Right atrium auricular region (tissue), 2 donors: ENCODE measurements around the gene PMVK. TPM values are rescaled to one million over a fixed set of nuclear protein-coding genes. Genes with fewer than 3 reads are reported as not detected.

Source experiments
- DNase-seq: peaks from one replicate; pipeline ENCODE4 v3.0.0-alpha.2; 2019; ENCODE audit warnings: low spot score
- H3K27ac ChIP-seq, 2 donors: fragments of 200-600 bp; sonication (generic); 1 replicate in 1 of 2; 2 replicates in 1 of 2; pipeline ENCODE4 v1.5.1; 2016 to 2019
- H3K27me3 ChIP-seq, 2 donors: fragments of 200-600 bp; sonication (generic); one replicate each; pipeline versions ENCODE4 v1.5.1 to v1.6.0; 2017 to 2019
- H3K36me3 ChIP-seq: fragments of 200-600 bp; sonication (generic); one replicate; pipeline ENCODE4 v1.5.1; 2016
- H3K4me1 ChIP-seq, 2 donors: fragments of 200-600 bp; sonication (generic); one replicate each; pipeline versions ENCODE4 v1.5.1 to v1.6.0; 2017 to 2019
- H3K4me3 ChIP-seq, 2 donors: fragments of 200-600 bp; sonication (generic); 1 replicate in 1 of 2; 2 replicates in 1 of 2; pipeline ENCODE4 v1.5.1; 2017 to 2019; ENCODE audit warnings: mild to moderate bottlenecking in 1 of 2, moderate library complexity in 1 of 2
- H3K9me3 ChIP-seq, 2 donors: fragments of 200-600 bp; sonication (generic); one replicate each; pipeline ENCODE4 v1.5.1; 2019
- total RNA-seq, 2 donors: library from RNA; depleted of rRNA; stranded (reverse); fragments of >200 nt; gene quantifications; one replicate each; pipeline ENCODE4 v1.1.0, GENCODE V29; 2016
- TF ChIP-seq, protein P1 (sequence below), 2 donors: fragments of 200-600 bp; sonication (generic); IDR thresholded peaks; one replicate each; pipeline ENCODE4 v1.5.1; 2019; ENCODE audit warnings: antibody characterized with exemption in 2 of 2

The PMVK gene
- total RNA-seq, 2 donors from 2014 or later: 15.7 to 21.2 TPM

DNA sequence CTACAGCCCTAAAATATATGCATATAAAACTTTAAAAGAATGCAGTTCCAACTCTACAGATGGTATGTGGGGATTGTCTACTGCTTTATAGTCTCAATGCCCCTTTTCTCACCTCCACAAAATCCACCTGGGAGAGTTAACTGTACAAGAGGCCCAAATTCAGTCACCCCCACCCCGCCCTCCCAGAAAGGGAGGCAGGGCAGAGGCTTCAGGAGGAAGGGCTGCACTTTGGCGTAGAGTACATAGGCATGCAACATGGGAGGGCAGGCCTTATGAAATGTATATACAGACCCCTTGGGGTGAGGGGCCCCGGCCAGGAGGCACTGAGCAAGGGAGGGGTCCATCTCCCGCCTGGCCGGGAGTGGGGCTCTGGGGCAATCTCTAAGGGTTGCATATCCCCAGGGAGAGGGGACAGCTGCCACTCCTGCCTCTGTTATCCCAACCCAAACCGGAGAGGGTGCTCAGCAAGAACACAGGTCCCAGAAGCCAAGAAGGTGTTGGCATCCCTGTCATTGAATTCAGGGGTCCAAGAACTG is 26.3 kb upstream of the PMVK start:
- Histone ChIP-seq H3K36me3 (peaks cover 68% of the 10 kb centered on the region), H3K4me3 (peak overlapping the region in 1 of 2 donors; percentile 81), H3K4me1 (peaks cover 0 to 29% of the 10 kb centered on the region in 2 donors), H3K9me3 (no peaks in the 10 kb centered on the region), H3K27ac (peak overlapping the region in 1 of 2 donors; percentile 97), H3K27me3 (no peaks in the 10 kb centered on the region)
- no peak for DNase-seq
- TF ChIP-seq, protein P1, sequence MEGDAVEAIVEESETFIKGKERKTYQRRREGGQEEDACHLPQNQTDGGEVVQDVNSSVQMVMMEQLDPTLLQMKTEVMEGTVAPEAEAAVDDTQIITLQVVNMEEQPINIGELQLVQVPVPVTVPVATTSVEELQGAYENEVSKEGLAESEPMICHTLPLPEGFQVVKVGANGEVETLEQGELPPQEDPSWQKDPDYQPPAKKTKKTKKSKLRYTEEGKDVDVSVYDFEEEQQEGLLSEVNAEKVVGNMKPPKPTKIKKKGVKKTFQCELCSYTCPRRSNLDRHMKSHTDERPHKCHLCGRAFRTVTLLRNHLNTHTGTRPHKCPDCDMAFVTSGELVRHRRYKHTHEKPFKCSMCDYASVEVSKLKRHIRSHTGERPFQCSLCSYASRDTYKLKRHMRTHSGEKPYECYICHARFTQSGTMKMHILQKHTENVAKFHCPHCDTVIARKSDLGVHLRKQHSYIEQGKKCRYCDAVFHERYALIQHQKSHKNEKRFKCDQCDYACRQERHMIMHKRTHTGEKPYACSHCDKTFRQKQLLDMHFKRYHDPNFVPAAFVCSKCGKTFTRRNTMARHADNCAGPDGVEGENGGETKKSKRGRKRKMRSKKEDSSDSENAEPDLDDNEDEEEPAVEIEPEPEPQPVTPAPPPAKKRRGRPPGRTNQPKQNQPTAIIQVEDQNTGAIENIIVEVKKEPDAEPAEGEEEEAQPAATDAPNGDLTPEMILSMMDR (IDR thresholded peaks at IDR 0.05): no peak

DNA sequence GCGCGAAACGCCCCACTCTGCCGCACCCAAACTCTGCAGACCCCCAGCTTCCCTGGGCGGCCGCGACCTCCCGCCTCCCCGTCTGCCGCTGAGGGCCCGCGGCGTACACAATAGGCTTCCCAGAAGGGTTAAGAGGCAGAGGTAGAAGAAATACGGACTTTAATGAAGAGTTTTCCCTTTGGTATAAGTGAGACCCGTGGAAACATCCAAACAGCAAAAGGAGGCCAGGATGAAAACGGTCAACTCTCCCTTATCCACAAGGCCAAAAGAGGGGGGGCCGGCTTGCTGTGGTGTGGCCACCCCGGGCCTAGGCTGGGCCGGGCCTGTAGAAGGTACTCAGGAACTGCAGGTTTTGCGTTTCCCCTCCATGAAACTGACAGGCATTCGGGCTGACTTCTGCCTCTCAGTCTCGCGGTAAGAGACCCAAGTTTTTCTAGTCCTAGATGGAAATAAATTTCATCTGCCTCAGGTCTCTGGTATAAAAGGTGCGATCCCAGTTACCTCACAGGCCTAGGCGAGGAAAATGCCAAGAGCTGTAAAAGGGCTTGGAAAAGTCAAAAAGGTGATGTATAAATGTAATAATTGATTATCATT is 25.7 kb upstream of the PMVK start:
- H3K36me3 ChIP-seq: peaks cover 61% of the 10 kb centered on the region
- no peak for DNase-seq
- peak overlapping the region; percentile 81 to 94 for H3K4me3 ChIP-seq
- no peaks in the 10 kb centered on the region for H3K9me3 ChIP-seq
- TF ChIP-seq, protein P1 (IDR thresholded peaks at IDR 0.05): peak in 1 of 2 donors; percentile 8
- H3K4me1 ChIP-seq: peaks cover 0 to 25% of the 10 kb centered on the region in 2 donors
- H3K27me3 ChIP-seq: no peaks in the 10 kb centered on the region
- peak overlapping the region; percentile 97 to 98 for H3K27ac ChIP-seq

DNA sequence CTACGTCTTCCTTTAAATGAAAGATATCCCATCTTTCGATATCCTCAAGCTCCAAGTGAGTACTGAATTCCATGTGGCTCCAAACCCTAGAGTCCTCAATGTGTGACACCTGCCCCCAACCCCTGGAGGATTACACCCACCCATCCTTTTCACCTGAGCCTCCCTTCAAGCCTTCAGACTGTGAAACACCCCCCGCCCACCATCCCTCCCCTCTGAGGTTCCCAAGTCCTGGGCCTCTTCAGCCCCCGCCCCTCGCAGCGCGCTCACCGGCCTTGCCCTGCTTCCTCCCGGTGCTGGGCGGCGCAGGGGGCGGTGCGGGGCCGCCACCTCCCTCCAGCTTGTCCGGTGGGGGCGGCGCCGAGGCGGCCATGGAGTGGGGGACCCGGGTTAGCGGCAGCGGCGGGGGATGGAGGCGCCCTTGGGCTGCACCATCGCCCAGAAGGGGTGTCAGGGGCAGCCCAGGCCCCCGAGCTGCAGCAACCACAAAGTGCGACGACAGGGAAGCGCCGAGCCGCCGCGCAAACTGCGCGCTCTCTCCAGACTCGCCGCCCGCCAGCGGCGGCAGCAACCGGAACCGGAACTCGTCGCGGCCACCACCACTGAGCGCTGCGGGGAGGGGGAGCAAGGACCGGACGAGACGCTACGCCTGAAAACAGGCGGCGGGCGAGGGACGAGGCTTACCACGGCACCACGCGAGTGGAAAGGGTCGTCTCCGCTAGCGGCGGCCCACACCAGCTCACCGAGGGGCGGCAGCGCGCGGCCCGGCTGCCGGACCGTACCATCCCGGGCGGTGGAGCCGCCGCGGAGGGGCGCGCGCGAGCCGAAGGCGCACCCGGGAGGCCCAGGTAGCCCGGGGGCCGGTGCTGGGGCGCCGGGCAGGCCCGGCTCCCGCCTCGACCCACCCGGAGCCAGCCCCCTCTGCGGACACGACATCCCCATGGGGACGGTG is 25.0 kb upstream of the PMVK start, which contains the start of gene PYGO2:
Gene PYGO2, minus strand, starts transcription at position 576 of the 949 bp plus-strand sequence. Its CDS starts 206 bp downstream, at position 370.
- H3K36me3 ChIP-seq: peaks cover 54% of the 10 kb centered on the region
- peak within 1 kb of the TSS; percentile 81 to 94 for H3K4me3 ChIP-seq
- no peaks in the 10 kb centered on the region for H3K27me3 ChIP-seq
- TF ChIP-seq, protein P1 (IDR thresholded peaks at IDR 0.05): peak; percentile 66 to 79
- no peaks in the 10 kb centered on the region for H3K9me3 ChIP-seq
- peaks cover 0 to 32% of the 10 kb centered on the region in 2 donors for H3K4me1 ChIP-seq
- no peak for DNase-seq
- H3K27ac ChIP-seq: peak within 1 kb of the TSS; percentile 97 to 98

DNA sequence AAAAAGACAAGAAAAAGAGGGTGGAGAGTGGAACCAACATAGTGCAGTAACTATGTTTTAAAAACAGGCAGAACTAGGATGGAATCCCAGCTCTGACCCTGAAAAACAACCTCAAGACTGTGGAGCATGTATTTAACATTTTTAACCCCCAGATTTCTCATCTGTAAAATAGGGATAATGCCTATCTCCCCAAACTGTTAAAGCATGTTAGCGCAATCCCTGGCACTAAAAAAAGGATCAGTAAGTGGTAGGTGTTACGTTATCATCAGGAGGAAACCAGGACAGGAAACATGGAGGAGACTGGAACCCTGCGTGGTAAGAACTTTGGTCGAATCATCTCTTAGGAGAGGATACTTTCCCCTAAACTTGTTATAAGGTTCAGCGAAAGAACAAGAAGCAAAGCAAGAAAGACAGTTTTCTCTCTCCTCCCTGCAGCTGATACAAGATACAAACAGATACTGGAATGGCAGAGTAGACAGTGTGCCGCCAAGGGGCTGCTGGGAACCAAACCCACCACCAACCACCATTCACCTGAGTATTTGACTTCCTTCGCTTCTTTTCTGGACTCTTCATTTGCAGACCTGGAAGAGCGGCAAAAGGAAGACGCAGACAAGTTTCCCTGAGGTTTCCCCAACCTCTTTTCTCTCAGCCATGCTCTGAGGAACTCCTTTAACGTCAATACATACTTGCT is 24.1 kb upstream of the PMVK start:
- H3K4me3 ChIP-seq: peak overlapping the region; percentile 81 to 94
- TF ChIP-seq, protein P1 (IDR thresholded peaks at IDR 0.05): no peak
- H3K27ac ChIP-seq: peak overlapping the region; percentile 97 to 98
- H3K27me3 ChIP-seq: no peaks in the 10 kb centered on the region
- H3K9me3 ChIP-seq: no peaks in the 10 kb centered on the region
- peaks cover 0 to 34% of the 10 kb centered on the region in 2 donors for H3K4me1 ChIP-seq
- DNase-seq: no peak
- peaks cover 45% of the 10 kb centered on the region for H3K36me3 ChIP-seq

DNA sequence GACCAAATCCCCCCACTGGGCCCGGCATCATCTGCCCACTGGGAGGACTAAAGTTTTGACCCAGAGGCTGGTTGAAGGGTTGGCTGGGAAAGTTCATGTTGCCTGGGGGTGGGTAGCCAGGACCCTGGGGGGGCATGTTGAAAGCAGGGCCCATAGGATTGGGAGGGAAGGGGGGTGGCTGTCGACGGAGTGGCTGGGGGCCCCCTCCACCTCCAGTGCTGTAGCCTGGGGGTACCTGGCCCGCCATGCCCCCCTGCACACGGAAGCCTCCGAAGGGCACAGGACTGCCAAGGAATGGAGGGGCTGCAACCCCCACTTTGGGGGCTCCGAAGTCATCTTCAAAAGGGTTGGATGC is 22.9 kb upstream of the PMVK start:
- H3K9me3 ChIP-seq: no peaks in the 10 kb centered on the region
- H3K27me3 ChIP-seq: no peaks in the 10 kb centered on the region
- H3K4me3 ChIP-seq: no peak overlapping the region
- H3K36me3 ChIP-seq: peaks cover 33% of the 10 kb centered on the region
- peaks cover 0 to 46% of the 10 kb centered on the region in 2 donors for H3K4me1 ChIP-seq
- DNase-seq: no peak
- H3K27ac ChIP-seq: no peak overlapping the region
- TF ChIP-seq, protein P1 (IDR thresholded peaks at IDR 0.05): no peak
